Mammary epithelial cell (primary cell): ENCODE data around the gene C3orf80.
"Not testable (repeated sequence)": the region's sequence is repeated elsewhere in the genome, so short reads cannot be mapped to it uniquely, and the experiment has no call there.

Experiments used
- EZH2 ChIP-seq: IDR thresholded peaks from 2 replicates; pipeline ENCODE4 v1.6.1; 2012; ENCODE audit warnings: low read length, inconsistent platforms, borderline replicate concordance
- TF ChIP-seq, protein P1 (sequence below), 2 donors: IDR thresholded peaks in 1 of 2; conservative IDR thresholded peaks in 1 of 2; 2 replicates each; pipeline ENCODE4 v1.5.1; 2011 to 2012; ENCODE audit warnings: inconsistent platforms in 2 of 2, low read length in 2 of 2, mild to moderate bottlenecking in 2 of 2, control low read depth in 1 of 2, low read depth in 1 of 2; ENCODE audit not compliant: insufficient read depth in 1 of 2; ENCODE audit errors: extremely low read depth in 1 of 2

DNA sequence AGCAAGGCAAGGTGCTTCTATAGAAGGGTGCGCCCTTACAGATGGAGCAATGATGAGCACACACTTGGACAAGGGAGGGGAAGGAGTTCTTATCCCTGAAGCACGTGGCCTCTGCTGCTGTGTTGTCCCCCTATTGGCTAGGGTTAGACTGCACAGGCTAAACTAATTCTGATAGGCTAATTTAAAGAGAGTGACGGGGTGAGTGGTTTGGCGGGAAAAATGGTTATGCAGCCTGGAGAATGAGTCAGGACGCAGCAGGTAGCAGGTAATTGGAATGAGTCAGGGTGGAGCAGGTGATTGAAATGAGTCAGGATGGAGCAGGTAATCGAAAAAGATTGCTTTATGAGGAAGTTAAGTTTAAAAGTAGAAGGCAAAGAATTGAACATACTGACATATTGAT lies 15.5 kb downstream of the C3orf80 start:
- TF ChIP-seq, protein P1, sequence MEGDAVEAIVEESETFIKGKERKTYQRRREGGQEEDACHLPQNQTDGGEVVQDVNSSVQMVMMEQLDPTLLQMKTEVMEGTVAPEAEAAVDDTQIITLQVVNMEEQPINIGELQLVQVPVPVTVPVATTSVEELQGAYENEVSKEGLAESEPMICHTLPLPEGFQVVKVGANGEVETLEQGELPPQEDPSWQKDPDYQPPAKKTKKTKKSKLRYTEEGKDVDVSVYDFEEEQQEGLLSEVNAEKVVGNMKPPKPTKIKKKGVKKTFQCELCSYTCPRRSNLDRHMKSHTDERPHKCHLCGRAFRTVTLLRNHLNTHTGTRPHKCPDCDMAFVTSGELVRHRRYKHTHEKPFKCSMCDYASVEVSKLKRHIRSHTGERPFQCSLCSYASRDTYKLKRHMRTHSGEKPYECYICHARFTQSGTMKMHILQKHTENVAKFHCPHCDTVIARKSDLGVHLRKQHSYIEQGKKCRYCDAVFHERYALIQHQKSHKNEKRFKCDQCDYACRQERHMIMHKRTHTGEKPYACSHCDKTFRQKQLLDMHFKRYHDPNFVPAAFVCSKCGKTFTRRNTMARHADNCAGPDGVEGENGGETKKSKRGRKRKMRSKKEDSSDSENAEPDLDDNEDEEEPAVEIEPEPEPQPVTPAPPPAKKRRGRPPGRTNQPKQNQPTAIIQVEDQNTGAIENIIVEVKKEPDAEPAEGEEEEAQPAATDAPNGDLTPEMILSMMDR (conservative IDR thresholded peaks at IDR 0.05 in 1 of 2, IDR thresholded peaks at IDR 0.05 in 1 of 2; ENCODE audit: extremely low read depth in 1 of 2, insufficient read depth in 1 of 2, low read depth in 1 of 2, low read length in 2 of 2), result not testable (repeated sequence)
- not testable (repeated sequence) for TF ChIP-seq EZH2
